H9 (cell line): ENCODE data around the gene BMPR1A. TPM values are rescaled to one million over a fixed set of nuclear protein-coding genes. Genes with fewer than 3 reads are reported as not detected.

Source experiments
- DNase-seq: peaks from one replicate; pipeline ENCODE4 v3.0.0-alpha.2; 2017
- H2AFZ ChIP-seq: one replicate; pipeline ENCODE4 v1.6.1; 2013; ENCODE audit warnings: mild to moderate bottlenecking, low read length, control low read depth, moderate library complexity
- H2AK5ac ChIP-seq: 2 replicates; pipeline ENCODE4 v1.6.1; 2013; ENCODE audit warnings: low read length, control low read depth, mixed read lengths; ENCODE audit not compliant: insufficient read length
- H2BK120ac ChIP-seq: one replicate; pipeline ENCODE4 v1.6.1; 2013; ENCODE audit warnings: low read depth, mild to moderate bottlenecking, low read length, control low read depth, inconsistent platforms; ENCODE audit not compliant: poor library complexity, severe bottlenecking
- H2BK12ac ChIP-seq: 2 replicates; pipeline ENCODE4 v1.6.1; 2013; ENCODE audit warnings: low read length, control low read depth, mixed read lengths, low read depth; ENCODE audit not compliant: insufficient read length
- H2BK15ac ChIP-seq: 2 replicates; pipeline ENCODE4 v1.6.1; 2013; ENCODE audit warnings: low read depth, low read length, control low read depth
- H2BK20ac ChIP-seq: one replicate; pipeline ENCODE4 v1.6.1; 2013; ENCODE audit warnings: low read depth, mild to moderate bottlenecking, low read length, control low read depth, inconsistent platforms; ENCODE audit not compliant: poor library complexity, severe bottlenecking
- H2BK5ac ChIP-seq: 2 replicates; pipeline ENCODE4 v1.6.1; 2013; ENCODE audit warnings: low read length, control low read depth, mixed read lengths; ENCODE audit not compliant: insufficient read length
- H3K14ac ChIP-seq: 2 replicates; pipeline ENCODE4 v1.6.1; 2013; ENCODE audit warnings: low read length, control low read depth; ENCODE audit not compliant: insufficient read depth
- H3K18ac ChIP-seq: 2 replicates; pipeline ENCODE4 v1.6.1; 2013; ENCODE audit warnings: low read depth, mild to moderate bottlenecking, mixed read lengths, low read length, control low read depth; ENCODE audit not compliant: insufficient read length
- H3K23ac ChIP-seq: 2 replicates; pipeline ENCODE4 v1.6.1; 2013; ENCODE audit warnings: low read length, control low read depth, mixed read lengths, low read depth; ENCODE audit not compliant: insufficient read length
- H3K23me2 ChIP-seq: 2 replicates; pipeline ENCODE4 v1.6.1; 2013; ENCODE audit warnings: low read depth, mild to moderate bottlenecking, mixed read lengths, low read length, control low read depth; ENCODE audit not compliant: insufficient read length, poor library complexity, severe bottlenecking
- H3K27ac ChIP-seq: 2 replicates; pipeline ENCODE4 v1.5.1; 2013; ENCODE audit warnings: low read length, control low read depth, mixed read lengths, low read depth; ENCODE audit not compliant: insufficient read length
- H3K27me3 ChIP-seq: 2 replicates; pipeline ENCODE4 v1.6.1; 2013; ENCODE audit warnings: low read length, control low read depth, inconsistent platforms; ENCODE audit not compliant: insufficient read depth
- H3K4ac ChIP-seq: 2 replicates; pipeline ENCODE4 v1.6.1; 2013; ENCODE audit warnings: low read depth, mild to moderate bottlenecking, control low read depth, inconsistent platforms, low read length, moderate library complexity
- H3K4me1 ChIP-seq: 2 replicates; pipeline ENCODE4 v1.6.1; 2013; ENCODE audit warnings: low read length, control low read depth, inconsistent platforms; ENCODE audit not compliant: insufficient read depth
- H3K4me2 ChIP-seq: 2 replicates; pipeline ENCODE4 v1.6.1; 2013; ENCODE audit warnings: low read length, control low read depth, mixed read lengths; ENCODE audit not compliant: insufficient read length, insufficient read depth
- H3K56ac ChIP-seq: 2 replicates; pipeline ENCODE4 v1.6.1; 2013; ENCODE audit warnings: low read depth, mild to moderate bottlenecking, mixed read lengths, low read length, control low read depth; ENCODE audit not compliant: insufficient read length
- H3K79me1 ChIP-seq: 2 replicates; pipeline ENCODE4 v1.6.1; 2013; ENCODE audit warnings: low read depth, mild to moderate bottlenecking, moderate library complexity, low read length, control low read depth, inconsistent platforms; ENCODE audit not compliant: insufficient read depth, poor library complexity, severe bottlenecking
- H3K79me2 ChIP-seq: 2 replicates; pipeline ENCODE4 v1.6.1; 2013; ENCODE audit warnings: low read length, control low read depth, inconsistent platforms; ENCODE audit not compliant: insufficient read depth
- H3K9ac ChIP-seq: 2 replicates; pipeline ENCODE4 v1.6.1; 2013; ENCODE audit warnings: low read length, control low read depth, mixed read lengths; ENCODE audit not compliant: insufficient read length; ENCODE audit errors: extremely low read depth
- H3K9me3 ChIP-seq: one replicate; pipeline ENCODE4 v1.6.1; 2013; ENCODE audit warnings: low read depth, low read length, inconsistent platforms; ENCODE audit not compliant: control insufficient read depth
- H3T11ph ChIP-seq: one replicate; pipeline ENCODE4 v1.6.1; 2013; ENCODE audit warnings: mild to moderate bottlenecking, low read length, control low read depth, inconsistent platforms
- H4K20me1 ChIP-seq: one replicate; pipeline ENCODE4 v1.6.1; 2013; ENCODE audit not compliant: control insufficient read depth, insufficient read length, insufficient read depth
- H4K5ac ChIP-seq: 2 replicates; pipeline ENCODE4 v1.6.1; 2013; ENCODE audit warnings: low read depth, mild to moderate bottlenecking, mixed read lengths, low read length, control low read depth; ENCODE audit not compliant: insufficient read length
- H4K8ac ChIP-seq: replicated peaks from 2 replicates; pipeline ENCODE4 v1.6.1; 2013; ENCODE audit warnings: low read length, control low read depth, mixed read lengths, low read depth; ENCODE audit not compliant: insufficient read length
- H4K91ac ChIP-seq: 2 replicates; pipeline ENCODE4 v1.6.1; 2013; ENCODE audit warnings: low read depth, mild to moderate bottlenecking, moderate library complexity, mixed read lengths, low read length, control low read depth; ENCODE audit not compliant: insufficient read length
- H3K27ac Mint-ChIP-seq, 3 experiments: 2 replicates in 2 of 3; 3 replicates in 1 of 3; pipeline ENCODE4 v1.8.0; 2020 to 2021; ENCODE audit warnings: mixed read lengths in 3 of 3, mild to moderate bottlenecking in 1 of 3, moderate library complexity in 1 of 3
- H3K27me3 Mint-ChIP-seq: 2 replicates; pipeline ENCODE4 v1.8.0; 2021; ENCODE audit warnings: low read depth, mild to moderate bottlenecking, moderate library complexity, mixed read lengths
- H3K36me3 Mint-ChIP-seq, 3 experiments: 2 replicates in 2 of 3; 3 replicates in 1 of 3; pipeline ENCODE4 v1.8.0; 2020 to 2021; ENCODE audit warnings: low read depth in 3 of 3, mixed read lengths in 3 of 3; ENCODE audit not compliant: insufficient read depth in 1 of 3
- H3K4me1 Mint-ChIP-seq, 2 experiments: 2 replicates each; pipeline ENCODE4 v1.8.0; 2020; ENCODE audit warnings: mixed read lengths in 2 of 2
- H3K4me3 Mint-ChIP-seq, 2 experiments: 2 replicates in 1 of 2; 3 replicates in 1 of 2; pipeline ENCODE4 v1.8.0; 2020 to 2021; ENCODE audit warnings: mild to moderate bottlenecking in 2 of 2, mixed read lengths in 2 of 2, moderate library complexity in 1 of 2
- H3K9me3 Mint-ChIP-seq, 2 experiments: 2 replicates in 1 of 2; 3 replicates in 1 of 2; pipeline ENCODE4 v1.8.0; 2020; ENCODE audit warnings: mild to moderate bottlenecking in 2 of 2, mixed read lengths in 2 of 2, moderate library complexity in 1 of 2
- CTCF ChIP-seq: fragments of 200-600 bp; sonication (generic); conservative IDR thresholded peaks from 3 replicates; pipeline ENCODE4 v1.8.0; 2021; ENCODE audit warnings: antibody characterized with exemption, mild to moderate bottlenecking
- WGBS: extraction: QIAGEN DNeasy Blood & Tissue Kit; methylation state at CpG from one replicate; pipeline ENCODE4 v1.1.7; 2013; ENCODE audit warnings: missing lambda C conversion rate, low lambda C conversion rate, mixed read lengths; ENCODE audit not compliant: insufficient read length; ENCODE audit errors: extremely low coverage; 5-methylcytosine and 5-hydroxymethylcytosine counted together
- total RNA-seq: library from RNA; stranded (reverse); gene quantifications from 2 replicates; pipeline ENCODE4 v1.2.1, GENCODE V29; 2021

BMPR1A gene
- total RNA-seq, 1 experiment from 2014 or later, result 138 TPM

- H3K4me2 ChIP-seq, result no peak overlapping the region
- no peak overlapping the region for H2BK12ac ChIP-seq
Observed at GRCh38 chr10:86955501-86956194, 199.2 kb downstream of the BMPR1A start.

More at GRCh38 chr10:86955501-86956194, 199.2 kb downstream of the BMPR1A start:
- H3K9me3 ChIP-seq, result peaks cover 6% of the 10 kb centered on the region
- no peak overlapping the region for H3K4me3 Mint-ChIP-seq
- no peak overlapping the region for H3K14ac ChIP-seq
- no peaks in the 10 kb centered on the region for H4K20me1 ChIP-seq
- H3K4ac ChIP-seq, result no peak overlapping the region
- H3K56ac ChIP-seq, result no peak overlapping the region
- no peak overlapping the region for H4K5ac ChIP-seq
- H3K27me3 ChIP-seq, result no peaks in the 10 kb centered on the region
- no peaks in the 10 kb centered on the region for H3K79me2 ChIP-seq
- no peak overlapping the region for H4K91ac ChIP-seq
- no peak overlapping the region for H2AFZ ChIP-seq
- H3K23me2 ChIP-seq, result no peaks in the 10 kb centered on the region
- no peak overlapping the region for H2BK120ac ChIP-seq
- H3K9ac ChIP-seq, result no peak overlapping the region
- no CpG with 5 or more reads among the region's 16 CpGs for WGBS
- H2AK5ac ChIP-seq, result no peak overlapping the region
- H3K27me3 Mint-ChIP-seq, result peaks cover 4% of the 10 kb centered on the region
- no peak overlapping the region for H3K27ac ChIP-seq
- no peak overlapping the region for H3K23ac ChIP-seq
- no peak overlapping the region for H2BK20ac ChIP-seq
- no peak overlapping the region for H2BK5ac ChIP-seq
- H3K36me3 Mint-ChIP-seq, result peaks cover 16 to 25% (median 20%) of the 10 kb centered on the region in 3 experiments
- DNase-seq, result peak; percentile 41
- H3K27ac Mint-ChIP-seq, result peak overlapping the region in 2 of 3 experiments; percentile 49 to 97; a peak in 3 of 7 replicates
- no peak for TF ChIP-seq CTCF
- H4K8ac ChIP-seq, result no peak overlapping the region
- peaks cover 11% of the 10 kb centered on the region; the same call in 1 of the 2 replicates for H3K4me1 ChIP-seq
- no peak overlapping the region for H3T11ph ChIP-seq
- H2BK15ac ChIP-seq, result no peak overlapping the region
- H3K79me1 ChIP-seq, result no peaks in the 10 kb centered on the region
- H3K9me3 Mint-ChIP-seq, result peaks cover 19 to 30% of the 10 kb centered on the region in 2 experiments
- peaks cover 44 to 53% of the 10 kb centered on the region in 2 experiments for H3K4me1 Mint-ChIP-seq
- H3K18ac ChIP-seq, result no peak overlapping the region
